VCaP (cell line): ENCODE results near the gene GRIK4.
"Not testable (repeated sequence)": the region's sequence is repeated elsewhere in the genome, so short reads cannot be mapped to it uniquely, and the experiment has no call there.

Experiments used
- H3K27ac ChIP-seq: fragments of 450-650 bp; 2 replicates; pipeline ENCODE4 v1.5.1; 2017
- CTCF ChIP-seq: fragments of 450-650 bp; conservative IDR thresholded peaks from 2 replicates; pipeline ENCODE4 v1.5.1; 2017; ENCODE audit warnings: mild to moderate bottlenecking, moderate library complexity

The GRIK4 gene

GRCh38 chr11:120613264-120614226, 102.0 kb downstream of the GRIK4 start:
- H3K27ac ChIP-seq = no peak overlapping the region
- no peak for TF ChIP-seq CTCF

- no peak for TF ChIP-seq CTCF
- no peak overlapping the region for H3K27ac ChIP-seq
Measured at GRCh38 chr11:120615391-120615790, 103.8 kb downstream of the GRIK4 start.

- no peak for TF ChIP-seq CTCF
- H3K27ac ChIP-seq = no peak overlapping the region
Measured at GRCh38 chr11:120618399-120618798, 106.9 kb downstream of the GRIK4 start.

- no peak overlapping the region for H3K27ac ChIP-seq
Measured at GRCh38 chr11:120622189-120622875, 110.8 kb downstream of the GRIK4 start.

GRCh38 chr11:120624992-120625391, 113.4 kb downstream of the GRIK4 start:
- H3K27ac ChIP-seq = not testable (repeated sequence)

More at GRCh38 chr11:120622189-120622875, 110.8 kb downstream of the GRIK4 start:
- peak; percentile 61 for TF ChIP-seq CTCF

GRCh38 chr11:120625565-120625964, 114.0 kb downstream of the GRIK4 start:
- H3K27ac ChIP-seq = no peak overlapping the region
- TF ChIP-seq CTCF = no peak

GRCh38 chr11:120626791-120627190, 115.2 kb downstream of the GRIK4 start:
- H3K27ac ChIP-seq = no peak overlapping the region
- no peak for TF ChIP-seq CTCF
